ENCODE data around the gene FLRT1. TPM values are rescaled to one million over a fixed set of nuclear protein-coding genes. Genes with fewer than 3 reads are reported as not detected.

FLRT1 gene
- total RNA-seq, 1 donor = under 0.01 TPM

DNA sequence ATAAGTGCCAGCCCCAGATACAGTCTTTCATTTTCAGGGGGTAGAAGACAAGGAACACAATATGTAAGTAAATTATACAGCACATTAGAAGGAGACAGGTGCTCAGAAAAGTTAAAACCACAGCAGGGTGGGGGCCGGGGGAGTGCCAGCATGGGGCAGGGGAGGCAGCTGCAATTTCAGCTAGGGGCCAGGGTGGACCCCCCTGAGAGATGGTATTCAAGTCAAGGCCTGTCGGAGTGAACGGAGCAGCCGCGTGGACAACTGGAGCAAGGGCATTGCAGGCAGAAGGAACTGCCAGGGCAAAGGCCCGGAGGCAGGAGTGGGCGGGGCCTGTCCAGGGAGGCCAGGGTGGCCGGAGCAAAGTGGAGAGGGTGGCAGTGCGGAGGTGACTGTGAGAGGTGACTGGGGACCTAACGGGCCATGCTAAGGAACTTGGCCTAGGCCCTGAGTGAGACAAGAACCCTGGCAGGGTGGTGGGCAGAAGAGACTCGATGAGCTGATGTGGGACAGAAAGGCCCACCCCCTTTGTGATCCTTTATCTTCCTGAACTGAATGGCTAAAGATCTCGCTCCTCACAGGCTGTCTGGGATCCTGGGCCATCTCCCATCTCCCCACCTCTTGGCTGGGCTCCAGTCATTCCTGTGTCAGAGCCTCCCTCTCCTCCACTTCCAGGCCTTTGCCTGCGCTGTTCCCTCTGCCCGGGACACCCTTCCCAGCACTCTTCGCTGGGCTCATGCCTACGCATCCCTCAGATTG lies 22.4 kb upstream of the FLRT1 start:
- H2AFZ ChIP-seq (ENCODE audit: low read length) = no peak overlapping the region
- H3K36me3 ChIP-seq (ENCODE audit: insufficient read depth, low read length) = no peaks in the 10 kb centered on the region
- TF ChIP-seq, protein P1, sequence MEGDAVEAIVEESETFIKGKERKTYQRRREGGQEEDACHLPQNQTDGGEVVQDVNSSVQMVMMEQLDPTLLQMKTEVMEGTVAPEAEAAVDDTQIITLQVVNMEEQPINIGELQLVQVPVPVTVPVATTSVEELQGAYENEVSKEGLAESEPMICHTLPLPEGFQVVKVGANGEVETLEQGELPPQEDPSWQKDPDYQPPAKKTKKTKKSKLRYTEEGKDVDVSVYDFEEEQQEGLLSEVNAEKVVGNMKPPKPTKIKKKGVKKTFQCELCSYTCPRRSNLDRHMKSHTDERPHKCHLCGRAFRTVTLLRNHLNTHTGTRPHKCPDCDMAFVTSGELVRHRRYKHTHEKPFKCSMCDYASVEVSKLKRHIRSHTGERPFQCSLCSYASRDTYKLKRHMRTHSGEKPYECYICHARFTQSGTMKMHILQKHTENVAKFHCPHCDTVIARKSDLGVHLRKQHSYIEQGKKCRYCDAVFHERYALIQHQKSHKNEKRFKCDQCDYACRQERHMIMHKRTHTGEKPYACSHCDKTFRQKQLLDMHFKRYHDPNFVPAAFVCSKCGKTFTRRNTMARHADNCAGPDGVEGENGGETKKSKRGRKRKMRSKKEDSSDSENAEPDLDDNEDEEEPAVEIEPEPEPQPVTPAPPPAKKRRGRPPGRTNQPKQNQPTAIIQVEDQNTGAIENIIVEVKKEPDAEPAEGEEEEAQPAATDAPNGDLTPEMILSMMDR (IDR thresholded peaks at IDR 0.05; ENCODE audit: extremely low read depth, low read depth, low read length) = no peak
- no peaks in the 10 kb centered on the region for H3K79me2 ChIP-seq (ENCODE audit: insufficient read depth, low read length)
- no peak overlapping the region for H3K4me3 ChIP-seq (ENCODE audit: insufficient read depth, low read length)
- no peaks in the 10 kb centered on the region for H3K4me1 ChIP-seq (ENCODE audit: insufficient read depth, low read length)
- H3K27me3 ChIP-seq (ENCODE audit: insufficient read depth, low read length) = no peaks in the 10 kb centered on the region
- no peaks in the 10 kb centered on the region for H4K20me1 ChIP-seq (ENCODE audit: insufficient read depth, low read length)
- no peaks in the 10 kb centered on the region for H3K9me3 ChIP-seq (ENCODE audit: low read depth, low read length)
- DNase-seq (ENCODE audit: insufficient read length, low spot score, missing footprints) = no peak
- H3K27ac ChIP-seq (ENCODE audit: low read depth, low read length) = no peak overlapping the region
- H3K4me2 ChIP-seq (ENCODE audit: insufficient read depth, low read length) = no peak overlapping the region

- H3K4me1 ChIP-seq (ENCODE audit: insufficient read depth, low read length) = no peaks in the 10 kb centered on the region
- no peaks in the 10 kb centered on the region for H3K27me3 ChIP-seq (ENCODE audit: insufficient read depth, low read length)
- TF ChIP-seq, protein P1 (IDR thresholded peaks at IDR 0.05; ENCODE audit: extremely low read depth, low read depth, low read length) = no peak
- no peak for DNase-seq (ENCODE audit: insufficient read length, low spot score, missing footprints)
- no peak overlapping the region for H3K4me2 ChIP-seq (ENCODE audit: insufficient read depth, low read length)
- no peak overlapping the region for H3K4me3 ChIP-seq (ENCODE audit: insufficient read depth, low read length)
- H3K27ac ChIP-seq (ENCODE audit: low read depth, low read length) = no peak overlapping the region
- H3K9me3 ChIP-seq (ENCODE audit: low read depth, low read length) = no peaks in the 10 kb centered on the region
- H3K36me3 ChIP-seq (ENCODE audit: insufficient read depth, low read length) = no peaks in the 10 kb centered on the region
- no peaks in the 10 kb centered on the region for H4K20me1 ChIP-seq (ENCODE audit: insufficient read depth, low read length)
- no peak overlapping the region for H2AFZ ChIP-seq (ENCODE audit: low read length)
- no peaks in the 10 kb centered on the region for H3K79me2 ChIP-seq (ENCODE audit: insufficient read depth, low read length)
Observed at GRCh38 chr11:64014356-64014755, 21.4 kb upstream of the FLRT1 start.

- DNase-seq (ENCODE audit: insufficient read length, low spot score, missing footprints) = no peak
- TF ChIP-seq, protein P1 (IDR thresholded peaks at IDR 0.05; ENCODE audit: extremely low read depth, low read depth, low read length) = no peak
- H3K4me3 ChIP-seq (ENCODE audit: insufficient read depth, low read length) = no peak overlapping the region
- no peak overlapping the region for H3K4me2 ChIP-seq (ENCODE audit: insufficient read depth, low read length)
- no peaks in the 10 kb centered on the region for H3K9me3 ChIP-seq (ENCODE audit: low read depth, low read length)
- H3K36me3 ChIP-seq (ENCODE audit: insufficient read depth, low read length) = no peaks in the 10 kb centered on the region
- no peaks in the 10 kb centered on the region for H3K79me2 ChIP-seq (ENCODE audit: insufficient read depth, low read length)
- no peaks in the 10 kb centered on the region for H3K4me1 ChIP-seq (ENCODE audit: insufficient read depth, low read length)
- H2AFZ ChIP-seq (ENCODE audit: low read length) = no peak overlapping the region
- H3K27ac ChIP-seq (ENCODE audit: low read depth, low read length) = no peak overlapping the region
- no peaks in the 10 kb centered on the region for H4K20me1 ChIP-seq (ENCODE audit: insufficient read depth, low read length)
- no peaks in the 10 kb centered on the region for H3K27me3 ChIP-seq (ENCODE audit: insufficient read depth, low read length)
Observed at GRCh38 chr11:64015510-64015909, 20.2 kb upstream of the FLRT1 start.

DNA sequence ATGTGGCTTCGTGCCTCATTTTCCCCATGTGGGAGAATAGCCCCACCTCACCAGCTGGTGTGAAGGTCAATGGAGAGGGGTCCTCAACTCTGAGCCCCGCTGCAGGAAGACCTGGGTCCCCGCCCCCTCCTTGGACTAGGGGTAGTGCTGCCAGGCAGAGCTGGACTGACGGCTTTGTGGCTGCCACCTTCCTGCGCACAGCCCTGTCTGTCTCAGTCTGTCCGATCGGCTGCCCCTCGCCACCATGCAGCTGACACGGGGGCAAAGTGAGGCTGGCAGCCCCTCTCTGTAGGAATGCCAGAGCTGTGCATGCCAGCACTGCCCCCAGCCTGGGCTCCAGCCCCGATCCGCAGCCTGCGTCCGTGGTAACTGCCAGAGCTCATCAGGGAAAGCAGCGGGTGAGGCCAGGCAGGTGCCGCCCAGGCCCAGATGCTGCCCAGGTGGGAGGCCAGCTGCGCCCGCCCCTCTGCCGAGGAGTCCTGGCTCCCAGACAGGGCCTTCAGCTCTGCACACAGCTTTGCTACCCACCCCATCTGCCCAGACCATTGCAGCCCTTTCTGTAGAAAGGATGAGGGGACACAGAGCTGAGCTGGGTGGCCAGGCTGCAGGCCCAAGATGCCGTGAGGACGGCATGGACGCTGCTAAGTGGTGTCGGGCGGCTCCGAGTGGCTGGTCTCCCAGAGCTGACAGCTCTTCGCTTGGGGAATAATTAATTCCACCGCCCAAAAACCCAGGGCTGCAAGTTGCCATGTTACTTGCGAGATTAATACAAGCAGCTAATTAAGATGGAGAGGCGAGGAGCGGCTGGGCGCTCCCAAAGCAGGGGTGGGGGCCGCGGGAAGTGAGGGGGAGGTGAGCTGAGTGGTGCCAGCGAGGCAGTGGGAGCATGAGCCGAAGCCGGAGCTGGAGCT lies 19.5 kb upstream of the FLRT1 start:
- Histone ChIP-seq H3K4me2 (ENCODE audit: insufficient read depth, low read length) (no peak overlapping the region), H3K27me3 (ENCODE audit: insufficient read depth, low read length) (no peaks in the 10 kb centered on the region), H3K36me3 (ENCODE audit: insufficient read depth, low read length) (no peaks in the 10 kb centered on the region), H2AFZ (ENCODE audit: low read length) (no peak overlapping the region), H3K4me1 (ENCODE audit: insufficient read depth, low read length) (no peaks in the 10 kb centered on the region), H4K20me1 (ENCODE audit: insufficient read depth, low read length) (no peaks in the 10 kb centered on the region), H3K4me3 (ENCODE audit: insufficient read depth, low read length) (no peak overlapping the region), H3K27ac (ENCODE audit: low read depth, low read length) (no peak overlapping the region), H3K9me3 (ENCODE audit: low read depth, low read length) (no peaks in the 10 kb centered on the region), H3K79me2 (ENCODE audit: insufficient read depth, low read length) (no peaks in the 10 kb centered on the region)
- DNase-seq (ENCODE audit: insufficient read length, low spot score, missing footprints) = no peak
- TF ChIP-seq, protein P1 (IDR thresholded peaks at IDR 0.05; ENCODE audit: extremely low read depth, low read depth, low read length) = no peak
